Neural progenitor cell (in vitro differentiated cells): ENCODE measurements around the gene KRT33B. TPM values are rescaled to one million over a fixed set of nuclear protein-coding genes. Genes with fewer than 3 reads are reported as not detected.

Experiments used
- DNase-seq: peaks from one replicate; pipeline ENCODE4 v3.0.0-alpha.2; 2016; ENCODE audit warnings: low spot score
- H2AFZ ChIP-seq: fragments of 200-600 bp; sonication (generic); replicated peaks from 2 replicates; pipeline ENCODE4 v1.6.1; 2016; ENCODE audit warnings: antibody characterized with exemption
- H3F3A ChIP-seq: fragments of 200-600 bp; sonication (generic); 2 replicates; pipeline ENCODE4 v1.6.1; 2016; ENCODE audit warnings: antibody characterized with exemption, low read depth
- H3K27ac ChIP-seq: fragments of 200-600 bp; sonication (generic); 2 replicates; pipeline ENCODE4 v1.5.1; 2016; ENCODE audit warnings: mild to moderate bottlenecking
- H3K27me3 ChIP-seq: fragments of 200-600 bp; sonication (generic); 2 replicates; pipeline ENCODE4 v1.6.1; 2016; ENCODE audit warnings: mild to moderate bottlenecking, moderate library complexity
- H3K36me3 ChIP-seq: fragments of 200-600 bp; sonication (generic); 2 replicates; pipeline ENCODE4 v1.5.1; 2016
- H3K4me1 ChIP-seq: fragments of 200-600 bp; sonication (generic); 2 replicates; pipeline ENCODE4 v1.6.1; 2016; ENCODE audit warnings: mixed run types
- H3K4me2 ChIP-seq: fragments of 200-600 bp; sonication (generic); 2 replicates; pipeline ENCODE4 v1.6.1; 2016
- H3K4me3 ChIP-seq: fragments of 200-600 bp; sonication (generic); 2 replicates; pipeline ENCODE4 v1.5.1; 2016
- H3K79me2 ChIP-seq: fragments of 200-600 bp; sonication (generic); 2 replicates; pipeline ENCODE4 v1.6.1; 2016; ENCODE audit warnings: low read depth
- H3K9ac ChIP-seq: fragments of 200-600 bp; sonication (generic); 2 replicates; pipeline ENCODE4 v1.6.1; 2016
- H3K9me3 ChIP-seq: fragments of 200-600 bp; sonication (generic); 2 replicates; pipeline ENCODE4 v1.5.1; 2016; ENCODE audit warnings: low read depth
- H4K20me1 ChIP-seq: fragments of 200-600 bp; sonication (generic); 2 replicates; pipeline ENCODE4 v1.6.1; 2016; ENCODE audit warnings: low read depth
- H3K27ac Mint-ChIP-seq: 3 replicates; pipeline ENCODE4 v1.8.0; 2021; ENCODE audit warnings: mixed read lengths
- H3K27me3 Mint-ChIP-seq: 2 replicates; pipeline ENCODE4 v1.8.0; 2022; ENCODE audit warnings: low read depth, mild to moderate bottlenecking, inconsistent platforms, moderate library complexity, mixed read lengths; ENCODE audit not compliant: insufficient read depth
- H3K36me3 Mint-ChIP-seq: 3 replicates; pipeline ENCODE4 v1.8.0; 2021; ENCODE audit warnings: mixed read lengths
- H3K4me1 Mint-ChIP-seq: 3 replicates; pipeline ENCODE4 v1.8.0; 2021; ENCODE audit warnings: mixed read lengths
- H3K4me3 Mint-ChIP-seq: 3 replicates; pipeline ENCODE4 v1.8.0; 2021; ENCODE audit warnings: mild to moderate bottlenecking, moderate library complexity, mixed read lengths
- H3K9me3 Mint-ChIP-seq: 3 replicates; pipeline ENCODE4 v1.8.0; 2020; ENCODE audit warnings: mixed read lengths
- EZH2 ChIP-seq: fragments of 200-600 bp; sonication (generic); IDR thresholded peaks from 2 replicates; pipeline ENCODE4 v1.6.1; 2017; ENCODE audit warnings: antibody characterized with exemption, mild to moderate bottlenecking, moderate library complexity
- EZH2phosphoT487 ChIP-seq: fragments of 200-600 bp; sonication (generic); IDR thresholded peaks from 2 replicates; pipeline ENCODE4 v1.6.1; 2017; ENCODE audit warnings: antibody characterized with exemption
- total RNA-seq: library from RNA; depleted of rRNA; stranded (reverse); fragments of >200 nt; gene quantifications from 2 replicates; pipeline ENCODE4 v1.2.3, GENCODE V29; 2015; ENCODE audit warnings: low replicate concordance
- TF ChIP-seq, protein P1 (sequence below): fragments of 200-600 bp; sonication (generic); IDR thresholded peaks from 2 replicates; pipeline ENCODE4 v1.5.1; 2017; ENCODE audit warnings: antibody characterized with exemption, mild to moderate bottlenecking

Gene KRT33B
- total RNA-seq, 1 donor from 2014 or later: not detected

DNA sequence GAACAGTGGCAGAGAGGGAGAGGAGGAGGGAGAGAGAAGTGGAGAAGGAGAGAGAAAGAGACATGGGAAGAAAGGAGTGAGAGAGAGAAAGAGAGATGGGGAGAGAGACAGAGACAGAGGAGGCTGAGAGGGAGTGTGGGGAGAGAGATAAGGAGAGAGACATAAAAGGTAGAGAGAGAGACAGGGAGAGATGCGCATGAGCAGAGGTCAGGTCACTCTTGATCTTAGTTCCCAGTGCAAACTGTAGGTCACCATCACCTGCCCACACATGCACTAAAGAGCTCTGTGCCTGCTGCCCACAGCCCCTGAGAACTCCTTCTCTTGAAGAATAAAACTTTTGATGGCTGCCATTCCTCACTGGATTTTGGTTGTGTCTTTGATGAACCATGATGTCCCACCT, 33.9 kb downstream of the KRT33B start:
- no peaks in the 10 kb centered on the region for H3K36me3 ChIP-seq
- no peaks in the 10 kb centered on the region for H3F3A ChIP-seq
- no peak overlapping the region for H3K4me3 ChIP-seq
- Mint-ChIP-seq H3K27ac (no peak overlapping the region), H3K27me3 (peaks cover 4% of the 10 kb centered on the region), H3K4me3 (no peak overlapping the region), H3K4me1 (peaks cover 12% of the 10 kb centered on the region), H3K36me3 (no peaks in the 10 kb centered on the region), H3K9me3 (no peaks in the 10 kb centered on the region)
- no peaks in the 10 kb centered on the region for H3K27me3 ChIP-seq
- TF ChIP-seq EZH2phosphoT487 (no peak), EZH2 (no peak)
- TF ChIP-seq, protein P1, sequence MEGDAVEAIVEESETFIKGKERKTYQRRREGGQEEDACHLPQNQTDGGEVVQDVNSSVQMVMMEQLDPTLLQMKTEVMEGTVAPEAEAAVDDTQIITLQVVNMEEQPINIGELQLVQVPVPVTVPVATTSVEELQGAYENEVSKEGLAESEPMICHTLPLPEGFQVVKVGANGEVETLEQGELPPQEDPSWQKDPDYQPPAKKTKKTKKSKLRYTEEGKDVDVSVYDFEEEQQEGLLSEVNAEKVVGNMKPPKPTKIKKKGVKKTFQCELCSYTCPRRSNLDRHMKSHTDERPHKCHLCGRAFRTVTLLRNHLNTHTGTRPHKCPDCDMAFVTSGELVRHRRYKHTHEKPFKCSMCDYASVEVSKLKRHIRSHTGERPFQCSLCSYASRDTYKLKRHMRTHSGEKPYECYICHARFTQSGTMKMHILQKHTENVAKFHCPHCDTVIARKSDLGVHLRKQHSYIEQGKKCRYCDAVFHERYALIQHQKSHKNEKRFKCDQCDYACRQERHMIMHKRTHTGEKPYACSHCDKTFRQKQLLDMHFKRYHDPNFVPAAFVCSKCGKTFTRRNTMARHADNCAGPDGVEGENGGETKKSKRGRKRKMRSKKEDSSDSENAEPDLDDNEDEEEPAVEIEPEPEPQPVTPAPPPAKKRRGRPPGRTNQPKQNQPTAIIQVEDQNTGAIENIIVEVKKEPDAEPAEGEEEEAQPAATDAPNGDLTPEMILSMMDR: no peak
- H3K9ac ChIP-seq: no peak overlapping the region
- H3K27ac ChIP-seq: no peak overlapping the region
- no peak for DNase-seq
- no peak overlapping the region for H2AFZ ChIP-seq
- no peaks in the 10 kb centered on the region for H3K9me3 ChIP-seq
- no peaks in the 10 kb centered on the region for H4K20me1 ChIP-seq
- H3K4me2 ChIP-seq: no peak overlapping the region
- H3K4me1 ChIP-seq: no peaks in the 10 kb centered on the region
- H3K79me2 ChIP-seq: no peaks in the 10 kb centered on the region

DNA sequence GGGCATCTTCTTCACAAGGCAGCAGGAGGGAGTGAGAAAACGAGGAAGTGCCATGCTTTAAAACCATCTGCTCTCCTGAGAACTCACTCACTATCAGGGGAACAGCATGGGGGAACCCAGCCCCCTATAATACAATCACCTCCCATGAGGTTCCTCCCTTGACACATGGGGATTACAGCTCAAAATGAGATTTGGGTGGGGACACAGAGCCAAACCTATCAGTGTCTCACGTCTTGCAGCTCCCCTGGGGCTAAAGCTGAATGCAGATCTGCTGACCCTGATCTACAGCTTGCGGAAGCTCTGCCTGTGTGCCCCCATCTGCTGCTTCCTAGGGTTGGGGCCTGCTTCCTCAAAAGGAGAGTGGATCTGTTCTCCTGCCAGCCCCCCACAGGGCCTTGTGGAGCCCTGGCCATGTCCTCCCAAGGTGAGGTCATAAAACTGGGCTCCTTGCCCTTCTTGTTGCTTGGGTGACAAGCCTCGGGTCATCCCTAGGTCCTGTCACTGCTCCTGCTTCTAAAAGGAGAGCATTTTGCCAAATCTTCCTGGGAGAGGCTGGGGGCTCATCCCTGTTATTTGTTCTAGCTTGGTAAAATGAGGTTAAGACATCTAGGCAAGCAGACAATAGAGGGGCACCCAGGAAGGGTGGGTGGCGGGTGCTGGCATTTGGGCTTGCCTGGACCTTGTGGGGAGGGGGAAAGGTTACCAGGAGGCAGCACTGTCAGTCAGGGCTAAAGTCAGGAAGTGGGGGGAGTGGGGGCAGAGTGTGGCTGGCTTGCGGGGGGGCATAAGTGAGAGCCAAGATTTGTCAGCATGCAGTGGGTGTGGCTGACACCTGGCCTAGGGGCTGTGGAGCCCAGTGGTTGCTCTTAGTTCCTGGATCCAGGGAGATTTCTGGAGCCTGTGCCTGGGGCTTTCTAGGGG, 35.0 kb downstream of the KRT33B start:
- Histone ChIP-seq H3K36me3 (no peaks in the 10 kb centered on the region), H3K4me3 (no peak overlapping the region), H3K4me1 (no peaks in the 10 kb centered on the region), H3K79me2 (no peaks in the 10 kb centered on the region), H3K9me3 (no peaks in the 10 kb centered on the region), H4K20me1 (no peaks in the 10 kb centered on the region), H3K9ac (no peak overlapping the region), H2AFZ (no peak overlapping the region), H3K27ac (no peak overlapping the region), H3K4me2 (no peak overlapping the region), H3K27me3 (no peaks in the 10 kb centered on the region), H3F3A (no peaks in the 10 kb centered on the region)
- TF ChIP-seq, protein P1: no peak
- no peak for TF ChIP-seq EZH2
- no peak for TF ChIP-seq EZH2phosphoT487
- Mint-ChIP-seq H3K9me3 (no peaks in the 10 kb centered on the region), H3K4me3 (no peak overlapping the region), H3K36me3 (no peaks in the 10 kb centered on the region), H3K4me1 (peaks cover 6% of the 10 kb centered on the region), H3K27ac (no peak overlapping the region), H3K27me3 (peaks cover 4% of the 10 kb centered on the region)
- DNase-seq: no peak

DNA sequence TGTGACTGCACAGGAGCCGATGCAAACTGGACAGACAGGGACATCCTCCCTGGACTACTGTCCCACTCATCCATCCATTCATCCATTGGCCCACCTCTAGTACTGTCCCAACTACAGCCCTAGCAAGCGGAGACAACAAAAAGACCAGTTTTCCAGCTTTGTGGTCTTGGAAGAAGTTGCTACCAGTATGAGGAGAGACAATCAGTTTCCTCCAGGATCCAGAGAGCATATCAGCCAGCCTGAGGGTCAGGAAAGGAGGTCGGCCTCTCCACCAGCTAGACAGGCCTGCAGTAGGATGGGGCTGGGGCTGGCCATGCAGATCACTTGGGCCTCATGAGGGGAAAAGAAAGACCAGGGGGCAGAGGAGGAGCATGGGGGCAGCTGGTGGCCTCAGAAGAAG, 35.8 kb downstream of the KRT33B start:
- Histone ChIP-seq H3K9me3 (no peaks in the 10 kb centered on the region), H3F3A (no peaks in the 10 kb centered on the region), H4K20me1 (no peaks in the 10 kb centered on the region), H3K36me3 (no peaks in the 10 kb centered on the region), H3K9ac (no peak overlapping the region), H3K4me1 (no peaks in the 10 kb centered on the region), H3K27me3 (no peaks in the 10 kb centered on the region), H3K27ac (no peak overlapping the region), H2AFZ (no peak overlapping the region), H3K79me2 (no peaks in the 10 kb centered on the region), H3K4me2 (no peak overlapping the region), H3K4me3 (no peak overlapping the region)
- Mint-ChIP-seq H3K36me3 (no peaks in the 10 kb centered on the region), H3K9me3 (no peaks in the 10 kb centered on the region), H3K27ac (no peak overlapping the region), H3K4me1 (peaks cover 6% of the 10 kb centered on the region), H3K4me3 (no peak overlapping the region), H3K27me3 (peaks cover 4% of the 10 kb centered on the region)
- DNase-seq: no peak
- no peak for TF ChIP-seq EZH2phosphoT487
- TF ChIP-seq, protein P1: no peak
- TF ChIP-seq EZH2: no peak
